Bronchial smooth muscle cell (primary cell): Measurements from ENCODE around the gene GPR39. TPM values are rescaled to one million over a fixed set of nuclear protein-coding genes. Genes with fewer than 3 reads are reported as not detected.

Source experiments
- total RNA-seq: library from RNA; depleted of rRNA; stranded (reverse); fragments of >200 nt; gene quantifications from 2 replicates; pipeline ENCODE4 v1.2.1, GENCODE V29; 2014

The GPR39 gene
- total RNA-seq: 0.86 and 1.4 TPM in 2 replicates

DNA sequence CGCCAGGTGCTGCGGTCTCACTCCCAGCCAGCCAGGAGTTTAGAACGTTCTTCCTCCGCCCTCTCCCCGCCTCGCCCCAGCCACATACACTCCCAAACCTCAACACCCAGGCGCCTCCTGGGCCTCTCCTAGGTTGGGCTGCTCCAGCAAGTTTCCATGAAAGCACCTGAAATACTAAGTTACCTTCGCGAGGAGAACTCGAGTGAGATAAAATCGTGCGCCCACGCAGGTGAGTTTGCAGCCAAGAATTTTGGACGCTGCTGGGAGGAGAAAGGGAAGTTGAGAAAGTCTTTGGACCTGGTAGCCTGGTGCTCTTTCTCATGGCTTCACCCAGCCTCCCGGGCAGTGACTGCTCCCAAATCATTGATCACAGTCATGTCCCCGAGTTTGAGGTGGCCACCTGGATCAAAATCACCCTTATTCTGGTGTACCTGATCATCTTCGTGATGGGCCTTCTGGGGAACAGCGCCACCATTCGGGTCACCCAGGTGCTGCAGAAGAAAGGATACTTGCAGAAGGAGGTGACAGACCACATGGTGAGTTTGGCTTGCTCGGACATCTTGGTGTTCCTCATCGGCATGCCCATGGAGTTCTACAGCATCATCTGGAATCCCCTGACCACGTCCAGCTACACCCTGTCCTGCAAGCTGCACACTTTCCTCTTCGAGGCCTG, at the start of gene GPR39:
Gene GPR39 (plus strand): TSS at position 83 of the 673 bp plus-strand sequence.

DNA sequence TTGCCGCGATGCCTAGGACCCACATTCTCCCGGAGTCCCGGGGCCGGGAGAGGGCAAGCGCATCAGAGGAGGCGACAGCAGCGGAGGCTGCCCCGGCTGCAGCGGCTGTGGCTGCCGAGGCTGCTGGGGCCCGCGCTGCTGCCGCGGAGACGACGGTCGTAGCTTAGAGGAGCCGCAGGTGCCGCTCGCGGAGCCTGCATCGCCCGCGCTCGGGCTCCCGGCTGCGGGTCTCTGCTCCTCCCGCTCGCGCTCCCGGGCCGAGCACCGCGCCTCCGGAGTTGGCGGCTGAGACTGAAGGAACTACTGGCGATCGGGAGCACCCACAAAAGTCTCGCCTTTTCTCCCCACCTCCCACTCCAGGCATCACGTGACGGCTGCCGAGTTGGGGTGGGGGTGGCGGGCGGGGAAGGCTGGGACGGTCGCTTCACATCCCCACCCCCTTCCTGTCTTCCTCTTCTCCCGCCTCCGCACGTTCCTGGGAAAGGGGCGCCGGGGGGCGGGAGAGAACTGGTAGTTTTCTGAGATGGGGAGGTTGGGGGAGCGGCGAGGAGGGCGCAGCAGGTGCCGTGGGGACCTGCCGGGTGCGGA, 253.4 kb downstream of the GPR39 start, which contains the start of gene LYPD1:
Gene LYPD1 (minus strand): TSS at position 298 of the 588 bp plus-strand sequence. CDS start 273 bp downstream, at position 25.

